Endothelial cell of umbilical vein (primary cell): ENCODE data around the gene BAG3. TPM values are rescaled to one million over a fixed set of nuclear protein-coding genes. Genes with fewer than 3 reads are reported as not detected.

Source experiments
- BruUV-seq: library from RNA; stranded (reverse); fragments of 400-500 nt; replicated peaks from 2 replicates; lab custom pipeline; 2021; lab: Mats Ljungman, UMichigan
- CTCF ChIA-PET: fragments of 300-600, 350-600 bp; sonication (Branson Sonifier 250); formaldehyde crosslinking; loops from one replicate; lab custom pipeline; 2021; ENCODE audit warnings: antibody characterized with exemption, inconsistent platforms; lab: Charles Lee
- POLR2A ChIA-PET: fragments of 300-600, 350-600 bp; sonication (Branson Sonifier 250); formaldehyde crosslinking; loops from one replicate; lab custom pipeline; 2021; ENCODE audit warnings: antibody characterized with exemption, inconsistent platforms; lab: Charles Lee
- DNase-seq: peaks from one replicate; pipeline ENCODE4 v3.0.0-alpha.2; 2011; ENCODE audit warnings: low read depth, low spot score
- FAIRE-seq: peaks from 2 replicates; lab custom pipeline; 2011; peaks lifted over from hg19 to GRCh38; lab: Jason Lieb, UNC
- H2AFZ ChIP-seq: 2 replicates; pipeline ENCODE4 v1.6.0; 2012; ENCODE audit warnings: low read depth, low read length, control low read depth, inconsistent platforms
- H3K27ac ChIP-seq: 2 replicates; pipeline ENCODE4 v1.5.1; 2011; ENCODE audit warnings: low read depth, mild to moderate bottlenecking, control low read depth, low read length, moderate library complexity; ENCODE audit not compliant: insufficient read depth
- H3K27me3 ChIP-seq, 2 experiments: 2 replicates each; pipeline versions ENCODE4 v1.6.0 to v1.6.1; 2011; ENCODE audit warnings: low read length in 2 of 2, mixed read lengths in 1 of 2; ENCODE audit not compliant: control insufficient read depth in 2 of 2, insufficient read depth in 2 of 2
- H3K36me3 ChIP-seq, 2 experiments: 2 replicates in 1 of 2; 3 replicates in 1 of 2; pipeline ENCODE4 v1.5.1; 2011; ENCODE audit warnings: low read length in 2 of 2, mild to moderate bottlenecking in 1 of 2, moderate library complexity in 1 of 2; ENCODE audit not compliant: control insufficient read depth in 2 of 2, insufficient read depth in 2 of 2; ENCODE audit errors: extremely low read depth in 1 of 2
- H3K4me1 ChIP-seq: 3 replicates; pipeline ENCODE4 v1.5.1; 2011; ENCODE audit warnings: mild to moderate bottlenecking, low read length; ENCODE audit not compliant: control insufficient read depth, insufficient read depth; ENCODE audit errors: extremely low read depth
- H3K4me2 ChIP-seq: 2 replicates; pipeline ENCODE4 v1.6.1; 2011; ENCODE audit warnings: low read length, control low read depth, mixed read lengths; ENCODE audit not compliant: insufficient read depth
- H3K4me3 ChIP-seq, 3 experiments: fragments of 200-600 bp in 1 of 3; sonication (generic), shearing (Covaris generic) in 1 of 3; replicated peaks in 1 of 3; 2 replicates each; pipeline ENCODE4 v1.5.1; 2011 to 2016; ENCODE audit warnings: control low read depth in 3 of 3, low read length in 3 of 3, mild to moderate bottlenecking in 2 of 3, inconsistent platforms in 1 of 3, low read depth in 1 of 3, moderate library complexity in 1 of 3; ENCODE audit not compliant: insufficient read depth in 1 of 3
- H3K79me2 ChIP-seq: 2 replicates; pipeline ENCODE4 v1.6.0; 2012; ENCODE audit warnings: low read length, inconsistent platforms; ENCODE audit not compliant: control insufficient read depth, insufficient read depth
- H3K9ac ChIP-seq: replicated peaks from 2 replicates; pipeline ENCODE3; 2011; ENCODE audit warnings: low read length, control low read depth; ENCODE audit not compliant: insufficient read depth; ENCODE audit errors: extremely low read depth
- H3K9me1 ChIP-seq: replicated peaks from 3 replicates; pipeline ENCODE4 v1.6.0; 2011; ENCODE audit warnings: mild to moderate bottlenecking, low read length; ENCODE audit not compliant: control insufficient read depth, insufficient read depth; ENCODE audit errors: extremely low read depth
- H3K9me3 ChIP-seq: replicated peaks from 2 replicates; pipeline ENCODE4 v1.5.1; 2012; ENCODE audit warnings: low read length, inconsistent platforms; ENCODE audit not compliant: control insufficient read depth, insufficient read depth
- H4K20me1 ChIP-seq: replicated peaks from 2 replicates; pipeline ENCODE3; 2011; ENCODE audit warnings: mild to moderate bottlenecking, low read length; ENCODE audit not compliant: control insufficient read depth, insufficient read depth; ENCODE audit errors: extremely low read depth
- CTCF ChIP-seq, 2 donors: IDR thresholded peaks; 1 replicate in 1 of 2; 2 replicates in 1 of 2; pipeline ENCODE4 v1.5.1; 2011; ENCODE audit warnings: low read length in 2 of 2, mild to moderate bottlenecking in 2 of 2, moderate library complexity in 2 of 2, control low read depth in 1 of 2, inconsistent platforms in 1 of 2, low read depth in 1 of 2; ENCODE audit not compliant: insufficient read depth in 1 of 2; ENCODE audit errors: extremely low read depth in 1 of 2
- EZH2 ChIP-seq: IDR thresholded peaks from 2 replicates; pipeline ENCODE4 v1.6.1; 2012; ENCODE audit warnings: borderline replicate concordance, low read depth, mild to moderate bottlenecking, moderate library complexity, low read length, inconsistent platforms; ENCODE audit not compliant: severe bottlenecking
- FOS ChIP-seq: IDR thresholded peaks from 2 replicates; pipeline ENCODE4 v1.6.1; 2011; ENCODE audit warnings: mild to moderate bottlenecking, low read length, moderate library complexity, borderline replicate concordance; ENCODE audit not compliant: insufficient read depth
- GATA2 ChIP-seq: IDR thresholded peaks from 2 replicates; pipeline ENCODE4 v1.7.0; 2011; ENCODE audit warnings: low read depth, mild to moderate bottlenecking, moderate library complexity, mixed read lengths, low read length; ENCODE audit not compliant: insufficient read length, insufficient read depth
- JUN ChIP-seq: IDR thresholded peaks from 2 replicates; pipeline ENCODE4 v1.6.1; 2011; ENCODE audit warnings: borderline replicate concordance, low read depth; ENCODE audit not compliant: insufficient read length, insufficient read depth
- MAX ChIP-seq: IDR thresholded peaks from 2 replicates; pipeline ENCODE4 v1.6.1; 2011; ENCODE audit not compliant: insufficient read depth, insufficient read length
- MYC ChIP-seq: IDR thresholded peaks from one replicate; pipeline ENCODE4 v1.6.1; 2011; ENCODE audit warnings: mild to moderate bottlenecking, low read depth, low read length
- POLR2A ChIP-seq: IDR thresholded peaks from 2 replicates; pipeline ENCODE4 v1.6.1; 2012; ENCODE audit warnings: low read depth, mild to moderate bottlenecking, control low read depth, low read length
- POLR2AphosphoS5 ChIP-seq: IDR thresholded peaks from 2 replicates; pipeline ENCODE4 v1.6.1; 2012; ENCODE audit warnings: low read depth, mild to moderate bottlenecking, control low read depth, low read length, moderate library complexity; ENCODE audit not compliant: insufficient read depth
- dilution Hi-C: fragments of 300-500 bp; cut with MboI; formaldehyde crosslinking; loops from one replicate; pipeline ENCODE4 v1.15.0; 2019; ENCODE audit warnings: low sequenced_read_pairs; ENCODE audit not compliant: extremely low pct_ligation_motif_present
- intact Hi-C: fragments of 100-400 bp; cut with micrococcal nuclease; formaldehyde crosslinking; loops from one replicate; pipeline ENCODE4 v1.10.0; 2022
- polyA plus RNA-seq, 4 experiments: library from polyadenylated mRNA; depleted of rRNA in 3 of 4; stranded (reverse) in 3 of 4; unstranded in 1 of 4; fragments of >200 nt; gene quantifications; 2 replicates each; pipeline versions ENCODE4 v1.2.1 to v1.2.3, GENCODE V29; 2011 to 2012; ENCODE audit warnings: missing spikeins in 1 of 4
- total RNA-seq: library from RNA; stranded (reverse); gene quantifications from 2 replicates; pipeline ENCODE4 v1.2.3, GENCODE V29; 2021

BAG3 gene
- total and polyA plus RNA-seq, 2 donors (not counting 3 experiments of a cell fraction or from before 2014, with no cell fraction given), result 25.2 to 66.7 TPM

GRCh38 chr10:119680050-119680449 is 28.9 kb downstream of the BAG3 start:
- Histone ChIP-seq H3K36me3 (peaks cover 5 to 10% of the 10 kb centered on the region in 2 experiments), H3K4me3 (no peak overlapping the region), H3K9ac (peak overlapping the region; percentile 59), H3K27me3 (no peaks in the 10 kb centered on the region), H3K9me3 (no peaks in the 10 kb centered on the region), H3K9me1 (no peaks in the 10 kb centered on the region), H3K79me2 (no peaks in the 10 kb centered on the region), H3K27ac (peak overlapping the region; percentile 92), H4K20me1 (no peaks in the 10 kb centered on the region), H2AFZ (no peak overlapping the region), H3K4me1 (peaks cover 25% of the 10 kb centered on the region), H3K4me2 (peak overlapping the region; percentile 75)
- intact Hi-C loops, result loop anchor here (1.0 kb wide), 2 partner anchors 22 to 29 kb away; partner anchors contain the start of gene BAG3
- ChIA-PET CTCF (interaction anchor here (1.2 to 2.3 kb wide), 7 partner anchors 9 to 179 kb away, joined by 4 to 11 read pairs (median 6); partner anchors contain the start of gene INPP5F), POLR2A (interaction anchor here (1.6 kb wide), 1 partner anchor 10 kb away, joined by 4 read pairs; no protein-coding TSS in a partner anchor)
- peak; percentile 86 for DNase-seq
- FAIRE-seq, result peak; percentile 98
- no TSS peak for BruUV-seq
- dilution Hi-C loops, result no loop called here
- TF ChIP-seq MYC (no peak), GATA2 (no peak), MAX (no peak), FOS (peak; percentile 80), CTCF (IDR thresholded peaks at IDR 0.05; ENCODE audit: extremely low read depth in 1 of 2, insufficient read depth in 1 of 2, low read depth in 1 of 2, low read length in 2 of 2) (no peak), EZH2 (no peak), JUN (peak; percentile 79), POLR2AphosphoS5 (peak; percentile 82), POLR2A (peak; percentile 67)
